Astrocyte (in vitro differentiated cells and primary cell): ENCODE data around the gene SAYSD1.

Experiments
- EZH2 ChIP-seq: IDR thresholded peaks from 2 replicates; pipeline ENCODE4 v1.6.1; 2012; ENCODE audit warnings: mild to moderate bottlenecking, low read length, inconsistent platforms; ENCODE audit not compliant: insufficient read depth
- TF ChIP-seq, protein P1 (sequence below): IDR thresholded peaks from 2 replicates; pipeline ENCODE4 v1.5.1; 2011; ENCODE audit warnings: low read depth, mild to moderate bottlenecking, inconsistent platforms, low read length, moderate library complexity; ENCODE audit not compliant: insufficient read depth

GRCh38 chr6:39062014-39062740 lies 52.8 kb downstream of the SAYSD1 start:
- TF ChIP-seq, protein P1, sequence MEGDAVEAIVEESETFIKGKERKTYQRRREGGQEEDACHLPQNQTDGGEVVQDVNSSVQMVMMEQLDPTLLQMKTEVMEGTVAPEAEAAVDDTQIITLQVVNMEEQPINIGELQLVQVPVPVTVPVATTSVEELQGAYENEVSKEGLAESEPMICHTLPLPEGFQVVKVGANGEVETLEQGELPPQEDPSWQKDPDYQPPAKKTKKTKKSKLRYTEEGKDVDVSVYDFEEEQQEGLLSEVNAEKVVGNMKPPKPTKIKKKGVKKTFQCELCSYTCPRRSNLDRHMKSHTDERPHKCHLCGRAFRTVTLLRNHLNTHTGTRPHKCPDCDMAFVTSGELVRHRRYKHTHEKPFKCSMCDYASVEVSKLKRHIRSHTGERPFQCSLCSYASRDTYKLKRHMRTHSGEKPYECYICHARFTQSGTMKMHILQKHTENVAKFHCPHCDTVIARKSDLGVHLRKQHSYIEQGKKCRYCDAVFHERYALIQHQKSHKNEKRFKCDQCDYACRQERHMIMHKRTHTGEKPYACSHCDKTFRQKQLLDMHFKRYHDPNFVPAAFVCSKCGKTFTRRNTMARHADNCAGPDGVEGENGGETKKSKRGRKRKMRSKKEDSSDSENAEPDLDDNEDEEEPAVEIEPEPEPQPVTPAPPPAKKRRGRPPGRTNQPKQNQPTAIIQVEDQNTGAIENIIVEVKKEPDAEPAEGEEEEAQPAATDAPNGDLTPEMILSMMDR = no peak
- no peak for TF ChIP-seq EZH2
